Glutamatergic neuron (in vitro differentiated cells): ENCODE measurements around the gene DST. TPM values are rescaled to one million over a fixed set of nuclear protein-coding genes. Genes with fewer than 3 reads are reported as not detected.

ENCODE experiments used
- DNase-seq: peaks from one replicate; pipeline ENCODE4 v3.0.0; 2022
- H3K27ac Mint-ChIP-seq: one replicate; pipeline ENCODE4 v1.8.0; 2020; ENCODE audit warnings: mild to moderate bottlenecking, mixed read lengths, inconsistent platforms; ENCODE audit not compliant: unreplicated experiment
- H3K27me3 Mint-ChIP-seq: one replicate; pipeline ENCODE4 v1.8.0; 2020; ENCODE audit warnings: mild to moderate bottlenecking, moderate library complexity, mixed read lengths, inconsistent platforms; ENCODE audit not compliant: unreplicated experiment
- H3K36me3 Mint-ChIP-seq: one replicate; pipeline ENCODE4 v1.8.0; 2020; ENCODE audit warnings: mild to moderate bottlenecking, mixed read lengths, inconsistent platforms; ENCODE audit not compliant: unreplicated experiment
- H3K4me1 Mint-ChIP-seq: one replicate; pipeline ENCODE4 v1.8.0; 2020; ENCODE audit warnings: mild to moderate bottlenecking, low read depth, mixed read lengths, inconsistent platforms; ENCODE audit not compliant: unreplicated experiment
- H3K4me3 Mint-ChIP-seq: one replicate; pipeline ENCODE4 v1.8.0; 2020; ENCODE audit warnings: mild to moderate bottlenecking, mixed read lengths, inconsistent platforms; ENCODE audit not compliant: unreplicated experiment
- H3K9me3 Mint-ChIP-seq: one replicate; pipeline ENCODE4 v1.8.0; 2020; ENCODE audit warnings: mild to moderate bottlenecking, moderate library complexity, mixed read lengths, inconsistent platforms; ENCODE audit not compliant: unreplicated experiment
- total RNA-seq: library from RNA; stranded (reverse); fragmentation: NEBNext Ultra II Directional; extraction: Animal tissue kit (Norgen Biotek cat#: 25700); gene quantifications from one replicate; pipeline ENCODE4 v1.2.1, GENCODE V29; 2021; ENCODE audit not compliant: unreplicated experiment
- TF ChIP-seq, protein P1 (sequence below): fragments of 200-600 bp; sonication (generic); IDR thresholded peaks from one replicate; pipeline ENCODE4 v1.5.0; 2021; ENCODE audit not compliant: partially characterized antibody, unreplicated experiment

The DST gene
- total RNA-seq, 1 donor from 2014 or later: 981 TPM

DNA sequence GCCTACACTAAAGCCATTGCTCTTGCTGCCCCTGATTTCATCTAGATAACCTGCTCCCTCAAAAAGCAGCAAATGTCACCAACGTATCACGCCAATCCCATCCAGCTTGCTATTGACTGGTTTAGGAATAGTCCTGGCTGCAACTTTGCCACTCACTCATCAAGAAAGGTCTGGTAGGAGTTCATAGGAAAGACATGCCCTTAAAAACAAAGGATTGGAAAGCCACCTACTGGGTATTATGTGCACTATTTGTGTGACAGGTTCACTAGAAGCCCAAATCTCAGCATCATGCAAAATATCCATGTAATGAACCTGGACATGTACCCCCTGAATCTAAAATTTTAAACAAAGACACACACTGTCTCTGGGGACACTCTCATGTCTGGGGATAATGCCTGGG is 224.9 kb downstream of the DST start:
- H3K4me1 Mint-ChIP-seq: no peaks in the 10 kb centered on the region
- H3K9me3 Mint-ChIP-seq: no peaks in the 10 kb centered on the region
- H3K27me3 Mint-ChIP-seq: no peaks in the 10 kb centered on the region
- no peak overlapping the region for H3K4me3 Mint-ChIP-seq
- no peak overlapping the region for H3K27ac Mint-ChIP-seq
- H3K36me3 Mint-ChIP-seq: no peaks in the 10 kb centered on the region
- no peak for DNase-seq
- TF ChIP-seq, protein P1, sequence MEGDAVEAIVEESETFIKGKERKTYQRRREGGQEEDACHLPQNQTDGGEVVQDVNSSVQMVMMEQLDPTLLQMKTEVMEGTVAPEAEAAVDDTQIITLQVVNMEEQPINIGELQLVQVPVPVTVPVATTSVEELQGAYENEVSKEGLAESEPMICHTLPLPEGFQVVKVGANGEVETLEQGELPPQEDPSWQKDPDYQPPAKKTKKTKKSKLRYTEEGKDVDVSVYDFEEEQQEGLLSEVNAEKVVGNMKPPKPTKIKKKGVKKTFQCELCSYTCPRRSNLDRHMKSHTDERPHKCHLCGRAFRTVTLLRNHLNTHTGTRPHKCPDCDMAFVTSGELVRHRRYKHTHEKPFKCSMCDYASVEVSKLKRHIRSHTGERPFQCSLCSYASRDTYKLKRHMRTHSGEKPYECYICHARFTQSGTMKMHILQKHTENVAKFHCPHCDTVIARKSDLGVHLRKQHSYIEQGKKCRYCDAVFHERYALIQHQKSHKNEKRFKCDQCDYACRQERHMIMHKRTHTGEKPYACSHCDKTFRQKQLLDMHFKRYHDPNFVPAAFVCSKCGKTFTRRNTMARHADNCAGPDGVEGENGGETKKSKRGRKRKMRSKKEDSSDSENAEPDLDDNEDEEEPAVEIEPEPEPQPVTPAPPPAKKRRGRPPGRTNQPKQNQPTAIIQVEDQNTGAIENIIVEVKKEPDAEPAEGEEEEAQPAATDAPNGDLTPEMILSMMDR: no peak

DNA sequence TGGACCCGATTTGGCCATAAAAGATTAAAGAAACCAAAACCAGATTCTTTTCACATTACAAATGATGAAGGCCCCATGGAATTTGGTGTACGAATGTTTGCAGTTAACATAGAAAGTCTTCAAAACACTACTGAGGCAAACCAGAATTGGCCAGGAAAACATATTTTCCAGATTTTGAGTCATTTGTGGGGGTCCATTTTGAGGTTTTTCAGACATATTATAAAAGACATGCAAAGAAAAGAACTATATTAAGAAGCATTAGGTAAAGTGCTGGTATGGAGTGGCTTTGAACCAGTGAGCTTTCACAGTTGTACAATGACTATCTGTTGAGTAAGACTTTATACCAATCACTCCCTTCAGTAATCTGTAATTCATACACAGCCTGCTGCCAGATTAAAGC is 226.4 kb downstream of the DST start:
- DNase-seq: no peak
- TF ChIP-seq, protein P1: no peak
- no peak overlapping the region for H3K4me3 Mint-ChIP-seq
- no peaks in the 10 kb centered on the region for H3K36me3 Mint-ChIP-seq
- no peak overlapping the region for H3K27ac Mint-ChIP-seq
- no peaks in the 10 kb centered on the region for H3K27me3 Mint-ChIP-seq
- H3K4me1 Mint-ChIP-seq: no peaks in the 10 kb centered on the region
- H3K9me3 Mint-ChIP-seq: no peaks in the 10 kb centered on the region

DNA sequence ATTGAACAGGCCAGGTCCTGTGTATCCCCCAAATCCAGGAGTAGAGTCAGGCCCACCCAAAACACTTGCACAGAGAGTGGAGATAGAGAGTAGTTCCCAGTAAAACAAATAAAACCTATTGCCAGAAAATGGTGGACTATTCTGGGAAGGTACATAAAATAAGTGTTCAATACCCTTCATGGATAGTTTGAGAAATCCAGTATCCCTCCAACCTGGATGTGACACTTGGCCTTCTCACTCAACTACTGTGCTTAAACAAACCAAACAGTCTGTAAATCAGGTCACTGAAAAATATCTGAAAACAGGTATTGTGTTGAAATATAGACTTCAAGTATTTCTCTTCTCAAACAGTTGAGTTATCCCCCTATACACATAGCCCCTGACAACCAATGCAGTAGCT is 233.7 kb downstream of the DST start:
- H3K27me3 Mint-ChIP-seq: no peaks in the 10 kb centered on the region
- H3K9me3 Mint-ChIP-seq: no peaks in the 10 kb centered on the region
- DNase-seq: no peak
- no peak overlapping the region for H3K27ac Mint-ChIP-seq
- TF ChIP-seq, protein P1: no peak
- no peak overlapping the region for H3K4me3 Mint-ChIP-seq
- no peaks in the 10 kb centered on the region for H3K4me1 Mint-ChIP-seq
- no peaks in the 10 kb centered on the region for H3K36me3 Mint-ChIP-seq
